Measurements from ENCODE around the gene ST3GAL2. TPM values are rescaled to one million over a fixed set of nuclear protein-coding genes. Genes with fewer than 3 reads are reported as not detected.

The ST3GAL2 gene
- total RNA-seq, 2 experiments from 2014 or later: 44.6 to 61.0 TPM

GRCh38 chr16:70378869-70379493 lies 59.9 kb downstream of the ST3GAL2 start:
- H4K20me1 ChIP-seq (ENCODE audit: insufficient read depth, low read length): peaks cover 7% of the 10 kb centered on the region; the same call in 1 of the 2 replicates
- peaks cover 17% of the 10 kb centered on the region for H3K4me1 ChIP-seq (ENCODE audit: insufficient read depth, low read length, poor library complexity, severe bottlenecking)
- no peak for TF ChIP-seq CTCF (conservative IDR thresholded peaks at IDR 0.05; ENCODE audit: low read length)
- TF ChIP-seq EZH2phosphoT487 (IDR thresholded peaks at IDR 0.05; ENCODE audit: borderline replicate concordance, low read depth, low read length): no peak
- H3K9me3 ChIP-seq (ENCODE audit: low read length): no peaks in the 10 kb centered on the region
- DNase-seq (ENCODE audit: low spot score): no peak
- no peak overlapping the region for H3K4me3 ChIP-seq (ENCODE audit: low read depth, low read length, poor library complexity, severe bottlenecking)
- intact Hi-C loops (cut with micrococcal nuclease; ENCODE audit: unreplicated experiment): no loop called here
- peak overlapping the region; percentile 95; the same call in 1 of the 2 replicates for H3K4me2 ChIP-seq (ENCODE audit: low read length)
- peaks cover 62% of the 10 kb centered on the region for H3K36me3 ChIP-seq (ENCODE audit: insufficient read depth, low read length)
- CTCF ChIA-PET (ENCODE audit: unreplicated experiment): no interaction called here
- POLR2A ChIA-PET: interaction anchor here (0.6 to 2.8 kb wide), 3 partner anchors 24 to 75 kb away, joined by 3 to 14 read pairs (median 3); partner anchors contain the start of gene FCSK
- no peak overlapping the region for H2AFZ ChIP-seq (ENCODE audit: low read length)
- no peaks in the 10 kb centered on the region for H3K9me2 ChIP-seq (ENCODE audit: insufficient read depth, low read length)
- H3K79me2 ChIP-seq (ENCODE audit: insufficient read depth, low read depth, low read length): peaks cover 26% of the 10 kb centered on the region; the same call in 1 of the 2 replicates
- no peak overlapping the region for H3K27ac ChIP-seq (ENCODE audit: low read depth, low read length, poor library complexity, severe bottlenecking)
- BruUV-seq (replicated peaks): no TSS peak

GRCh38 chr16:70377782-70378181 lies 61.1 kb downstream of the ST3GAL2 start:
- H3K36me3 ChIP-seq (ENCODE audit: insufficient read depth, low read length): peaks cover 60% of the 10 kb centered on the region
- no peak overlapping the region for H3K4me2 ChIP-seq (ENCODE audit: low read length)
- H3K4me3 ChIP-seq (ENCODE audit: low read depth, low read length, poor library complexity, severe bottlenecking): no peak overlapping the region
- H4K20me1 ChIP-seq (ENCODE audit: insufficient read depth, low read length): peaks cover 7% of the 10 kb centered on the region; the same call in 1 of the 2 replicates
- no peaks in the 10 kb centered on the region for H3K9me3 ChIP-seq (ENCODE audit: low read length)
- DNase-seq (ENCODE audit: low spot score): no peak
- H3K9me2 ChIP-seq (ENCODE audit: insufficient read depth, low read length): no peaks in the 10 kb centered on the region
- POLR2A ChIA-PET: interaction anchor here (1.0 kb wide), 1 partner anchor 76 kb away, joined by 3 read pairs; no protein-coding TSS in a partner anchor
- peaks cover 26% of the 10 kb centered on the region; the same call in 1 of the 2 replicates for H3K79me2 ChIP-seq (ENCODE audit: insufficient read depth, low read depth, low read length)
- no peak overlapping the region for H3K27ac ChIP-seq (ENCODE audit: low read depth, low read length, poor library complexity, severe bottlenecking)
- H2AFZ ChIP-seq (ENCODE audit: low read length): no peak overlapping the region
- H3K4me1 ChIP-seq (ENCODE audit: insufficient read depth, low read length, poor library complexity, severe bottlenecking): peaks cover 17% of the 10 kb centered on the region
- no TSS peak for BruUV-seq (replicated peaks)
- intact Hi-C loops (cut with micrococcal nuclease; ENCODE audit: unreplicated experiment): no loop called here
- CTCF ChIA-PET (ENCODE audit: unreplicated experiment): no interaction called here
- TF ChIP-seq EZH2phosphoT487 (IDR thresholded peaks at IDR 0.05; ENCODE audit: borderline replicate concordance, low read depth, low read length): no peak
- TF ChIP-seq CTCF (conservative IDR thresholded peaks at IDR 0.05; ENCODE audit: low read length): no peak

Data from OCI-LY7 (cell line).